HL-60 (cell line): ENCODE results near the gene LRRK1.

Source experiments
- DNase-seq, 2 experiments: peaks; one replicate each; pipeline ENCODE4 v3.0.0-alpha.2; 2010 to 2020; ENCODE audit warnings: low read depth in 1 of 2, low spot score in 1 of 2
- H3K27ac ChIP-seq: fragments of 250-450 bp; sonication (Bioruptor Pico); replicated peaks from 2 replicates; pipeline ENCODE4 v1.5.1; 2020; ENCODE audit warnings: mild to moderate bottlenecking, moderate library complexity
- H3K27me3 ChIP-seq: fragments of 250-450 bp; sonication (Bioruptor Pico); 2 replicates; pipeline ENCODE4 v1.5.1; 2021; ENCODE audit warnings: mild to moderate bottlenecking, moderate library complexity; ENCODE audit not compliant: insufficient read depth, poor library complexity, severe bottlenecking
- H3K4me3 ChIP-seq: replicated peaks from 2 replicates; pipeline ENCODE4 v1.5.1; 2011; ENCODE audit warnings: mild to moderate bottlenecking, control low read depth, low read length; ENCODE audit not compliant: insufficient read depth
- GABPA ChIP-seq: IDR thresholded peaks from 2 replicates; pipeline ENCODE4 v1.6.1; 2012; ENCODE audit warnings: low read depth
- POLR2AphosphoS5 ChIP-seq: IDR thresholded peaks from 2 replicates; pipeline ENCODE4 v1.6.1; 2012; ENCODE audit warnings: low read depth
- REST ChIP-seq: IDR thresholded peaks from 2 replicates; pipeline ENCODE4 v1.6.1; 2012; ENCODE audit warnings: low read depth; ENCODE audit not compliant: insufficient replicate concordance
- SPI1 ChIP-seq: IDR thresholded peaks from 2 replicates; pipeline ENCODE4 v1.6.1; 2012; ENCODE audit warnings: low read depth, mild to moderate bottlenecking, borderline replicate concordance
- TF ChIP-seq, protein P1 (sequence below): IDR thresholded peaks from one replicate; pipeline ENCODE4 v1.5.1; 2011; ENCODE audit warnings: low read length, control low read depth, inconsistent platforms; ENCODE audit not compliant: insufficient read depth

Gene LRRK1

GRCh38 chr15:100931143-100931890, 12.2 kb downstream of the LRRK1 start:
- no peak overlapping the region for H3K4me3 ChIP-seq
- no peak for DNase-seq
- TF ChIP-seq, protein P1, sequence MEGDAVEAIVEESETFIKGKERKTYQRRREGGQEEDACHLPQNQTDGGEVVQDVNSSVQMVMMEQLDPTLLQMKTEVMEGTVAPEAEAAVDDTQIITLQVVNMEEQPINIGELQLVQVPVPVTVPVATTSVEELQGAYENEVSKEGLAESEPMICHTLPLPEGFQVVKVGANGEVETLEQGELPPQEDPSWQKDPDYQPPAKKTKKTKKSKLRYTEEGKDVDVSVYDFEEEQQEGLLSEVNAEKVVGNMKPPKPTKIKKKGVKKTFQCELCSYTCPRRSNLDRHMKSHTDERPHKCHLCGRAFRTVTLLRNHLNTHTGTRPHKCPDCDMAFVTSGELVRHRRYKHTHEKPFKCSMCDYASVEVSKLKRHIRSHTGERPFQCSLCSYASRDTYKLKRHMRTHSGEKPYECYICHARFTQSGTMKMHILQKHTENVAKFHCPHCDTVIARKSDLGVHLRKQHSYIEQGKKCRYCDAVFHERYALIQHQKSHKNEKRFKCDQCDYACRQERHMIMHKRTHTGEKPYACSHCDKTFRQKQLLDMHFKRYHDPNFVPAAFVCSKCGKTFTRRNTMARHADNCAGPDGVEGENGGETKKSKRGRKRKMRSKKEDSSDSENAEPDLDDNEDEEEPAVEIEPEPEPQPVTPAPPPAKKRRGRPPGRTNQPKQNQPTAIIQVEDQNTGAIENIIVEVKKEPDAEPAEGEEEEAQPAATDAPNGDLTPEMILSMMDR = no peak
- TF ChIP-seq GABPA = no peak
- TF ChIP-seq REST = no peak
- no peak for TF ChIP-seq SPI1
- no peak for TF ChIP-seq POLR2AphosphoS5
- no peak overlapping the region for H3K27ac ChIP-seq
- H3K27me3 ChIP-seq = no peaks in the 10 kb centered on the region

DNA sequence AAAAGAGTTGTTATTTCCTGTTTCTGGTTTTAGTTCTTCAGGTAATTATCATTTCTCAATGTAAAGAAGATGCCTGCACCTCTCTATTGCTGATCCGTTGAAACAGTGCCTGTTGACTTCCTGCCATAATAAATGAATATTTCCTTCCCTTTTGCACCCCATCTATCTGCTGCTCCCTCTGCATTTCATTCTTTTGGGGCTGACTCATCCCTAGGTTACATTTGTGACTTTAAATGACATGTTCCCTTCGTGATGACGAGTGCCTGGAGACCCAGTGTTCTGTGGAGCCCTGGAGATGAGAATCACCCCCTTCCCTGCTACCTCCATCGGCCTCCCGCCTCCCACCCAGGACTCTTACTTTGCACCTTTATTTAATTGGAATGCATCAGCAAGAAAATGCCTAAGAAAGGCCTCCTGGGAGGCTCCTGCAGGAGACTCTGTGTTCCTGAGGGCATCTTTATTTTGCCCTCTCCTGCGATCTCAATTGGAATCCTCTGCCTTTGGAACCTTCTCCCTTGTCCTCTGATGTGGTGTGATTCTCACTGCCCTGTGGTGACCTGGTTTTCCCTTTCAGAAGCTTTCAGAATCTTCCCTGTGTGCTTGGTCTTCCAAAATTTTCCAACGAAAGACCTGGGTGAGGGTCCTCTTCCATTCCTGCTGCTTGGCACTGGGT, 13.7 kb downstream of the LRRK1 start:
- Histone ChIP-seq H3K27ac (peak overlapping the region; percentile 18), H3K4me3 (no peak overlapping the region), H3K27me3 (no peaks in the 10 kb centered on the region)
- no peak for DNase-seq
- TF ChIP-seq REST = no peak
- no peak for TF ChIP-seq GABPA
- TF ChIP-seq POLR2AphosphoS5 = no peak
- no peak for TF ChIP-seq SPI1
- TF ChIP-seq, protein P1 = no peak

DNA sequence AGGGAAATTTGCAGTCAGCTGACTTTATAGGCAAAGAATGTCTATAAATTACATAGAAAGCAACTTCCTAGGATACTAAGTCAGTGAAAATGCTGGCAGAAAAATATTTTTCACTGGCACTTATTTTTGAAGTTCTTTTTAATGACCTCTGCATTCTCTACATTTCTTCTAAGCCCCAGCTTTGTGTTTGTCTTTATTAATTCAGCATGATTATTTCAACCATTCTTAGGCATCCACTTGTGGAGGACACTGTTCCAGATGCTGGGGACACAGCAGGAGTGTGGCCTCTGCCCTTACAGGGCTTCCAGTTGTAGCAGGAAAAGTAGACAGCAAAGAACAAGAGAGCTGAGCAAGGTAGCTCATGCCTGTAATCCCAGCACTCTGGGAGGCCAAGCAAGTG, 15.0 kb downstream of the LRRK1 start:
- no peak for DNase-seq
- H3K27me3 ChIP-seq = no peaks in the 10 kb centered on the region
- no peak overlapping the region for H3K4me3 ChIP-seq
- peak overlapping the region; percentile 46 for H3K27ac ChIP-seq
- TF ChIP-seq SPI1 = no peak
- TF ChIP-seq, protein P1 = no peak
- TF ChIP-seq POLR2AphosphoS5 = no peak
- TF ChIP-seq GABPA = no peak
- no peak for TF ChIP-seq REST
